Fibroblast of skin of right biceps (primary cell): ENCODE data around the gene LCN10.
"Not testable (repeated sequence)": the region's sequence is repeated elsewhere in the genome, so short reads cannot be mapped to it uniquely, and the experiment has no call there.

ENCODE experiments used
- DNase-seq: peaks from one replicate; pipeline ENCODE4 v3.0.0-alpha.2; 2013

Gene LCN10

GRCh38 chr9:136771907-136772415, 29.2 kb upstream of the LCN10 start:
- no peak for DNase-seq

GRCh38 chr9:136769710-136770191, 27.0 kb upstream of the LCN10 start:
- DNase-seq, result no peak

- DNase-seq, result peak; percentile 22
Observed at GRCh38 chr9:136766410-136767120, 23.8 kb upstream of the LCN10 start.

- DNase-seq, result not testable (repeated sequence)
Observed at GRCh38 chr9:136765745-136766409, 23.1 kb upstream of the LCN10 start.

GRCh38 chr9:136765041-136765440, 22.3 kb upstream of the LCN10 start:
- DNase-seq, result no peak

GRCh38 chr9:136764301-136764891, 21.7 kb upstream of the LCN10 start, which contains the start of gene LCN15:
TSS of gene LCN15 (minus strand) at chr9:136764518. CDS start at chr9:136764488, 30 bp downstream.
- DNase-seq, result no peak

GRCh38 chr9:136763649-136764035, 20.9 kb upstream of the LCN10 start:
- no peak for DNase-seq

DNA sequence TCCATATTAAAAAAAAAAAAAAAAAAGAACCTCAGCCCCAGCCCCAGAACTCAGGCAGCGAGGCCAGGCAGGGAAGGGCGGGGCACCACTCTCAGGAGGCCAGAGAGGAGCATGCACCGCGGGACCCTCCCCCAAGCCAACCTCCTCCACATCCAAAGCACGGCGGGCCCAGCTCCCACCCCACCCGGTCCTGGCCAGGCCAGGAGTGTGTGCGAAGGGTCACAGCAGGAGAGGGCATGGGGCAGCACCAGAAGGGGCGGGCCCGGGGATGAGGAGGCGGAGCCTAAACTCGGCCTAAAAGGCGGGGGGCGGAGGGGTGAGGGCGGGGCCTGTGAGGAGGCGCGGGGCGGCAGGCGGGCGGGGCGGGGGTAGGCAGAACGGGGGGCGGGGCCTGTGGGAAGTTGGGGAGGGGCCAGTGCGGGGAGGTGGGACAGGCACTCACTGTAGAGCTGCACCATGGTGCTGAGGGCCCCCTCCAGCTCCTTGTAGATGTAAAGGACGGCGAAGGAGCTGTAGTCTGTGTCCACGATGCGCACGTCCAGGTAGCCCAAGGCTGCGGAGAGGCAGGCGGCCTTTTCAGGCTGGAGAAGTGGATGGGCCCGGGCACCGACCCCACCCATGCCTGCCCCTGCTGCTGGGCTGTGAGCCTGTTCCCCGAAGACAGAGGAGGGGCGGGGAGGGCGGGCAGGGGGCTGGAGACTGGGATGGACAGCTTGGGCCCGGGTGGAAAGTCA, 20.3 kb upstream of the LCN10 start:
- peak; percentile 40 for DNase-seq

DNA sequence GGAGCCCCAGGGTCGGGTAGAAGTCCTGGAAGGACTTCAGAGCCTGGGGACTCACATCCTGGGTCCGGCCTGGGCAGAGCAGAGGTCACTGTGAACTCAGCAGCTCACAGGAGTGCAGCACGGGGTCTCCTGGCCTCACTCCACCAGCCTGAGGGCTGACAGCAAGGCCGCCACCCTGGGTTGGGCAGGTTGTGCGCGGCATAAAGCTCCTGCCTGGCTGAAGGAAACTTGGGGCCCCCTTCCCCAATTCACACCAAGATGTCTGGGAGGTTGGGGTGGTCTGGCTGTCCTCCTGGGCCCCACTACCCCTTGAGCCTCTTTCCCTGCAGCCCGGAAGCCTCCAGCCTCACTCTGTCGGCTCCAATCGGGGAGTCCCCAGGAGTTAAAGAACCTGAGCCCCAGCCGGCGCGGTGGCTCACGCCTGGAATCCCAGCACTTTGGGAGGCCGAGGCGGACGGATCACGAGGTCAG, 19.5 kb upstream of the LCN10 start:
- no peak for DNase-seq

DNA sequence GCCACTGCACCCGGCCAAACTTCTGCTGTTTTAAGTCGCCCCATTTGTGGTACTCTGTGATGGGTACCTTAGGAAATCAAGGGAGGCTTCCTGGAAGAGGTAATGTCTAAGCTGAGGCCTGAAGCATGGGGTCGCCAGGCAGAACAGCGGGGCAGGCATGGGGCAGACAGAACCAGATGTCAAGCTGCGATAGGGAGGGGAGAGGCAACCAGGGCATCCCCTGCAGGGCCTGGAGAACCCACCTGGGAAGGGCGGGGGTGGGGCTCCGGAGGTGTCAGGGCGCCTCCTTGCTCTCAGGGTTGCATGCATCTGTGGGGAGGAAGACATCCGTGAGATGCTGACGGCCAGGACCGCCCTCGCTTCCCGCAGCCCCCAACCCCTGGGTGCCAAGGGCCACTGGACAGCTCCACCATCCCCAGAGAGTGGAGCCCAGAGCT, 18.8 kb upstream of the LCN10 start:
- DNase-seq, result no peak

GRCh38 chr9:136760834-136761544, 18.2 kb upstream of the LCN10 start:
- peak; percentile 46 for DNase-seq

DNA sequence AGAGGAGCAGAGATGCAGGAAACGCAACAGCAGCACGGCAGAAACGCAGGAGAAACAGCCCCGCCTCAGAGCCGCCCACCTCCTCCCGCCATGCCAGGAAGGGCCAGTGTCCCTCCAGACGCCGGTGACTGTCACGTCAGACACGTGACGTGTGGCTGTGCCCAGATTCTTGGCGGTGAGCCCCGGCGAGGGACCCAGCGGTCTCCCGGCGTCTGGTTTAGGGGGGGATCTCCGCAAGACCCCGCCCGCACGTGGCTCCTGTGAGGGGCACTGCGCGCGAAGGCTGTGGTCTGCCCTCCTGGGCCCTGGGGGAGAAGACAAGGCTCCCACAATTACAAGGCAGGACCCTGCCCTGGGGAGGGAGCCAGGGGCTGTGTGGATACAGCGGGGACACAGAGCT, 17.7 kb upstream of the LCN10 start:
- DNase-seq, result no peak

GRCh38 chr9:136759436-136760325, 16.9 kb upstream of the LCN10 start:
- no peak for DNase-seq

- no peak for DNase-seq
Observed at GRCh38 chr9:136759001-136759400, 16.3 kb upstream of the LCN10 start.

GRCh38 chr9:136757751-136758140, 15.0 kb upstream of the LCN10 start:
- no peak for DNase-seq

DNA sequence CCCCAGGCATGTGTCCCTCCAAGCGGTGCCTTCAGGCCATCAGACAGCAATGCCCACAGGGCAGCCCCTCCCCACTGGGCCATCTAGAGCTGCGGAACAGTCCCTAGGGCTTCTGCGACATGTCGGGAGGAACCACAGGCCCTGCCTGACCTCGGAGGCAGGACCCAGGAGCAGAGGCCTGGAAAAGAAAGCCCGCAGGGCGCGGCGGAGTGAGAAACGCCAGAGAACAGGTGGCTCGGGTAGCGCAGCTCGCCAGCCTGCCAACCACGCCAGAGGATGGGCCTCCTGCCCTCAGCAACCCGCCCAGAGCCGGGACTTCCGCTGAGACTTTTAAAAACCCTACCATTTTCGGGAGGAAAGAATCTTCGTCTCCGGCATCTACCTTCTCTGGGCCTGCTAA, 14.6 kb upstream of the LCN10 start:
- no peak for DNase-seq

GRCh38 chr9:136756836-136757235, 14.1 kb upstream of the LCN10 start:
- no peak for DNase-seq

DNA sequence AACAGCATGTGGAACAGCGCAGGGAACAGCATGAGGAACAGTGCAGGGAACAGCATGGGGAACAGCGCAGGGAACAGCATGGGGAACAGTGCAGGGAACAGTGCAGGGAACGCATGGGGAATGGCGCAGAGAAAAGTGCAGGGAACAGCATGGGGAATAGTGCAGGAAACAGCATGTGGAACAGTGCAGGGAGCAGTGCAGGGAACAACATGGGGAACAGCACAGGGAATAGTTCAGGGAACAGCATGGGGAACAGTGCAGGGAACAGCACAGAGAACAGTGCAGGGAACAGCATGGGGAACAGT, 13.3 kb upstream of the LCN10 start:
- no peak for DNase-seq

DNA sequence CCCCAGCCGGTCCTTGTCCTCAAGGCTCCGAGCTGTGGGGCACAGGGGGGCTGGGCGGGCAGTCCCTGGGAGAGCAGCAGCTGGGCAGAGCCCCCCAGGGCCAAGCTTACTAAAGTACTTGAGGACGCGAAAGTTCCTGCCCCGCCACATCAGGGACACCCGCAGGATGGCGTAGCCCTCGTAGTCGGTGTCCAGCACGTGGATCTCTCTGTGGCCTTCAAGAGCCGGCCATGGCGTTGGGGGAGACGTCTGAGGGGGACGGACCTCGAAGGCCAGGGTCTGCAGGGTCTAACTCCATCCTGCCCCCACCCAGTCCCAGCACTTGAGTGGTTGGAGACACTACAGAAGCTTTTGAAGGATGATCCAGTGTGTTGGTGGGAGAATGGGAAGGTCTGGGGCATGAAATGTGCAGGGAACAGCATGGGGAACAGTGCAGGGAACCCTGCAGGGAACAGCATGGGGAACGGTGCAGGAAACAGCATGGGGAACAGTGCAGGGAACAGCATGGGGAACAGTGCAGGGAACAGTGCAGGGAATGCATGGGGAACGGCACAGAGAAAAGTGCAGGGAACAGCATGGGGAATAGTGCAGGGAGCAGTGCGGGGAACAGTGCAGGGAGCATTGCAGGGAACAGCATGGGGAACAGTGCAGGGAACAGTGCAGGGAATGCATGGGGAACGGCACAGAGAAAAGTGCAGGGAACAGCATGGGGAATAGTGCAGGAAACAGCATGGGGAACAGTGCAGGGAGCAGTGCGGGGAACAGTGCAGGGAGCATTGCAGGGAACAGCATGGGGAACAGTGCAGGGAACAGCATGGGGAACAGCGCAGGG, 12.8 kb upstream of the LCN10 start:
- DNase-seq, result not testable (repeated sequence)

GRCh38 chr9:136754626-136755301, 12.0 kb upstream of the LCN10 start:
- no peak for DNase-seq
